Heart left ventricle (tissue), 16 donors: ENCODE results near the gene ZGLP1. TPM values are rescaled to one million over a fixed set of nuclear protein-coding genes. Genes with fewer than 3 reads are reported as not detected.

Source experiments
- ATAC-seq, 4 donors: fragments of 200-7000 bp; cut with Tn5 transposase; one replicate each; pipeline ENCODE4 v1.9.1; 2020 to 2022; ENCODE audit warnings: moderate library complexity in 4 of 4, mild to moderate bottlenecking in 3 of 4, moderate number of reproducible peaks in 1 of 4
- DNase-seq, 5 donors: peaks; one replicate each; pipeline ENCODE4 v3.0.0-alpha.2; 2020
- H3K27ac ChIP-seq, 12 donors: fragments of 200-600 bp; sonication (generic) in 4 of 12; one replicate each; pipeline versions ENCODE4 v1.5.0 to v1.8.0; 2016 to 2022; ENCODE audit warnings: mild to moderate bottlenecking in 2 of 12
- H3K27me3 ChIP-seq, 9 donors: fragments of 200-600 bp; sonication (generic) in 2 of 9; one replicate each; pipeline versions ENCODE4 v1.5.1 to v1.8.0; 2016 to 2022; ENCODE audit warnings: mild to moderate bottlenecking in 3 of 9
- H3K36me3 ChIP-seq, 9 donors: fragments of 200-600 bp; sonication (generic) in 2 of 9; one replicate each; pipeline versions ENCODE4 v1.5.0 to v1.8.0; 2018 to 2022; ENCODE audit warnings: mild to moderate bottlenecking in 2 of 9
- H3K4me1 ChIP-seq, 12 donors: fragments of 200-600 bp; sonication (generic) in 4 of 12; one replicate each; pipeline versions ENCODE4 v1.5.0 to v1.8.0; 2016 to 2022; ENCODE audit warnings: mild to moderate bottlenecking in 3 of 12
- H3K4me3 ChIP-seq, 12 donors: fragments of 200-600 bp; sonication (generic) in 4 of 12; one replicate each; pipeline versions ENCODE4 v1.5.0 to v1.8.0; 2017 to 2022; ENCODE audit warnings: mild to moderate bottlenecking in 9 of 12, moderate library complexity in 4 of 12
- H3K9me3 ChIP-seq, 12 donors: fragments of 200-600 bp; sonication (generic) in 4 of 12; one replicate each; pipeline versions ENCODE4 v1.5.0 to v1.8.0; 2016 to 2022; ENCODE audit warnings: mild to moderate bottlenecking in 1 of 12
- POLR2A ChIP-seq, 2 donors: fragments of 450-650 bp; IDR thresholded peaks; one replicate each; pipeline ENCODE4 v1.6.1; 2017; ENCODE audit warnings: antibody characterized with exemption in 2 of 2, mild to moderate bottlenecking in 2 of 2, moderate library complexity in 2 of 2
- WGBS, 4 donors: extraction: QIAGEN DNeasy Blood & Tissue Kit in 2 of 4; methylation state at CpG; one replicate each; pipeline versions ENCODE4 v1.1.5 to v1.1.7; 2013 to 2018; 5-methylcytosine and 5-hydroxymethylcytosine counted together
- intact Hi-C, 10 donors: fragments of 100-400 bp; cut with DNase I; formaldehyde crosslinking; loops; one replicate each; pipeline versions ENCODE4 v1.11.1 to v1.14.2; 2022
- polyA plus RNA-seq, 2 donors: library from polyadenylated mRNA; stranded (reverse); fragments of 200-250 nt; gene quantifications; one replicate each; pipeline ENCODE4 v1.2.3, GENCODE V29; 2013
- total RNA-seq, 9 donors: library from RNA; depleted of rRNA in 2 of 9; stranded (reverse); fragments of >200 nt in 2 of 9; fragmentation: NEBNext Ultra II Directional in 3 of 9; extraction: Animal tissue kit (Norgen Biotek cat#: 25700) in 3 of 9; gene quantifications; one replicate each; pipeline versions ENCODE4 v1.1.0 to v1.2.4, GENCODE V29; 2016 to 2023
- TF ChIP-seq, protein P1 (sequence below), 12 donors: fragments of 200-600 bp; sonication (generic) in 4 of 12; IDR thresholded peaks; one replicate each; pipeline versions ENCODE4 v1.5.0 to v1.8.0; 2018 to 2022; ENCODE audit warnings: antibody characterized with exemption in 12 of 12, mild to moderate bottlenecking in 5 of 12
- donor health status: ischemic (EF 13 %, LVEDD 7.1; RV severe dilation, severe dysfunction).
- donor health status: healthy with polysubstance abuse.
- donor health status: DM: no; HTN: yes; CAD: no.
- donor health status: DM: no; HTN: no; CAD: no.
- donor health status: ischemic (EF 25% LVEDD 6.9; RV normal size, moderate dysfunction).
- donor health status: ischemic (EF 25% LVEDD 5.7; RV mildly dilated, moderate dysfunction).
- donor health status: healthy.
- donor health status: DM: yes; HTN: yes; CAD: no.
- donor health status: ischemic (EF 35%, LVEDD 5.7; RV mildly dilated, moderate dysfunction).
- donor health status: nonischemic (EF 11% LVEDD 7.7; RV severe dilation, severe dysfunction).
- donor health status: DM: yes; HTN: yes; CAD: no.
- donor health status: PGD.
- donor health status: ischemic (EF 29% LVEDD 5.4; RV normal size, mild dysfunction).
- donor health status: nonischemic (EF 23%, LVEDD 6.1; RV moderate dilation, normal function).

The ZGLP1 gene
- total and polyA plus RNA-seq, 11 donors = 0.16 to 2.2 (median 1.1) TPM

DNA sequence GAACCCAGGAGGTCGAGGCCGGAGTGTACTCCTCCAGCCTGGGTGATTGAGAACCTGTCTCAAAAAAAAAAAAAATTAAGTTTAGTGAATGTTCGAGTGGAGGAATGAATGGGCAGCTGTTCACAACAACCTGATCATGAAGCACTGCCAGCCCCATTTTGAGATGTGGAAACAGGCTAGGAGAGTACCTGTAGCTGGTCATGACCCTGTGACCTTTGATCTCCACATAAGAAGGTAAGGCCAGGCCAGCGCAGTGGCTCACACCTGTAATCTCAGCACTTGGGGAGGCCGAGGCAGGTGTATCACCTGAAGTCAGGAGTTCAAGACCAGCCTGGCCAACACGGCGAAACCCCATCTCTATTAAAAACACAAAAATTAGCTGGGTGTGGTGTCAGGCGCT lies 16.1 kb upstream of the ZGLP1 start:
- peaks cover 2 to 100% (median 97%) of the 10 kb centered on the region in 9 donors for H3K36me3 ChIP-seq
- intact Hi-C loops = no loop called here
- H3K4me1 ChIP-seq = no peaks in the 10 kb centered on the region
- H3K4me3 ChIP-seq = no peak overlapping the region
- DNase-seq (no peak), ATAC-seq (no peak)
- TF ChIP-seq, protein P1, sequence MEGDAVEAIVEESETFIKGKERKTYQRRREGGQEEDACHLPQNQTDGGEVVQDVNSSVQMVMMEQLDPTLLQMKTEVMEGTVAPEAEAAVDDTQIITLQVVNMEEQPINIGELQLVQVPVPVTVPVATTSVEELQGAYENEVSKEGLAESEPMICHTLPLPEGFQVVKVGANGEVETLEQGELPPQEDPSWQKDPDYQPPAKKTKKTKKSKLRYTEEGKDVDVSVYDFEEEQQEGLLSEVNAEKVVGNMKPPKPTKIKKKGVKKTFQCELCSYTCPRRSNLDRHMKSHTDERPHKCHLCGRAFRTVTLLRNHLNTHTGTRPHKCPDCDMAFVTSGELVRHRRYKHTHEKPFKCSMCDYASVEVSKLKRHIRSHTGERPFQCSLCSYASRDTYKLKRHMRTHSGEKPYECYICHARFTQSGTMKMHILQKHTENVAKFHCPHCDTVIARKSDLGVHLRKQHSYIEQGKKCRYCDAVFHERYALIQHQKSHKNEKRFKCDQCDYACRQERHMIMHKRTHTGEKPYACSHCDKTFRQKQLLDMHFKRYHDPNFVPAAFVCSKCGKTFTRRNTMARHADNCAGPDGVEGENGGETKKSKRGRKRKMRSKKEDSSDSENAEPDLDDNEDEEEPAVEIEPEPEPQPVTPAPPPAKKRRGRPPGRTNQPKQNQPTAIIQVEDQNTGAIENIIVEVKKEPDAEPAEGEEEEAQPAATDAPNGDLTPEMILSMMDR (IDR thresholded peaks at IDR 0.05) = no peak
- no peaks in the 10 kb centered on the region for H3K27me3 ChIP-seq
- 90 to 94% (median 92%) methylated on average over 8 of the region's 8 CpGs for WGBS, 4 donors
- H3K27ac ChIP-seq = no peak overlapping the region
- H3K9me3 ChIP-seq = no peaks in the 10 kb centered on the region

DNA sequence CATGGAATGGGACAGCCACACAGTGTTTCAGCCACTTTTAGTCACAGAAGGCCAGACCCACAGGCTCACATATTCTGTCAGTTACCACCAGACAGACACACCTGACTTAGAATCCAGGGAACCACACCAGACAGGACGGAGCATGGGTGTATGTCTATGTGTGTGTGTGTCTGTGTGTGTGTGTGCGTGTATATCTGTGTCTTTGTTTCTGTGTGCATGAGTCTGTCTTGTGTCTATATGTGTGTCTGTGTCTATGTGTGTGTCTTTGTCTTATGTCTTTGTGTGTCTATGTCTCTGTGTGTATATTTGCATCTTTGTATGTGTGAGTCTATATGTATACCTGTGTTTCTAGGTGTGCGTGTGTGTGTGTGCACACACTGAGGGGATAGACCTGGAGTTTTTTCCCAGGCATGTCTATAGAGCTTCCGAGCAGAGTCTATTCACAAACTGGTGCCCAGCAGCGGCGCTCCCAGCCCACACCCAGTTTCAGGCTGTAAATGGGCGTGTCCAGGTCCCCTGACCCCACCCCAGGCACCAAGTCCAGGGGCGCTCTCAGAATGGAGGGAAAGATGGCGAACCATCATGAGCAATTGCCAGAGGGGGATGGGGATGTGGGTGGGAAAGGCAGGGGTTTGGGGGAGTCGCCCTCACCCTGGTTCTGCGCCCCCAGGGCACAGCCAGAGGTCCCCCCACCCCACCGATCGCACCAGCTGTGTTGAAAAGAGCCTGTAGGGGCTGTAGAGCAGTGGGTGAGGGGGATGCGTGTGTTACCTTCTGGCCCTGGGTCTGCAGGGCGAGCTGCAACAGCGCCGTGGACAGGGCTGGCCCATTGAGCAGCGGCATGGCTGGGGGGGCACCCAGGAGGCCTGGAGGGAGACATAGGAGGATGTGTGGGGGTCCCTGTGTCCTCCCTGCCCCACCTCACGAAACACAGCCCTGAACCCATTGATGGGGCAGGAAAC lies 12.5 kb upstream of the ZGLP1 start:
- no peak for TF ChIP-seq POLR2A (IDR thresholded peaks at IDR 0.05)
- TF ChIP-seq, protein P1 (IDR thresholded peaks at IDR 0.05) = no peak
- ATAC-seq (no peak), DNase-seq (no peak)
- H3K27me3 ChIP-seq = no peaks in the 10 kb centered on the region
- H3K9me3 ChIP-seq = no peaks in the 10 kb centered on the region
- peaks cover 2 to 100% (median 98%) of the 10 kb centered on the region in 9 donors for H3K36me3 ChIP-seq
- WGBS, 4 donors = 92 to 95% (median 94%) methylated on average over 12 to 19 of the region's 19 CpGs
- no peak overlapping the region for H3K27ac ChIP-seq
- no peak overlapping the region for H3K4me3 ChIP-seq
- no peaks in the 10 kb centered on the region for H3K4me1 ChIP-seq
- intact Hi-C loops = no loop called here

DNA sequence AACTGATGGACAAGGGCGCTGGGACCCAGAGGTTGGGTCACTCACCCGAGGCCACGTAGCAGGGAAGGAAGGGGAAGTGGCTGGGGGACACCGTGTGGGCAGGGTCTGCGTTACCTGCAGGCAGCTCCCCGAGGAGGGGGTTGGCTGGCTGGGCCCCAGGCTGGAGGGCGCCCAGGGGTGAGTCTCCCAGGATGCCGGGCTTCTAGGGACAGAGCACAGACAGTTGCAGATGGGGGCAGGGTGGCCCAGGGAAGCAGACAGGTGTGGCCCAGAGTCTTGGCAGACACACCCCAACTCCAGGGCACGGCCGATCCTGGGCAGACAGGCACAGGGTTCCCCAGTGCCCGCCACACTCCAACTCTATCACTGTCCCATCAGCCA lies 11.8 kb upstream of the ZGLP1 start:
- H3K36me3 ChIP-seq = peaks cover 2 to 100% (median 96%) of the 10 kb centered on the region in 9 donors
- H3K4me1 ChIP-seq = peaks cover 0 to 3% (median under 1%) of the 10 kb centered on the region in 12 donors
- intact Hi-C loops = no loop called here
- H3K27me3 ChIP-seq = no peaks in the 10 kb centered on the region
- no peak overlapping the region for H3K27ac ChIP-seq
- TF ChIP-seq, protein P1 (IDR thresholded peaks at IDR 0.05) = no peak
- no peak for TF ChIP-seq POLR2A (IDR thresholded peaks at IDR 0.05)
- H3K9me3 ChIP-seq = no peaks in the 10 kb centered on the region
- DNase-seq (no peak), ATAC-seq (no peak)
- no peak overlapping the region for H3K4me3 ChIP-seq
- 87 to 93% (median 92%) methylated on average over 9 to 11 of the region's 11 CpGs for WGBS, 4 donors

DNA sequence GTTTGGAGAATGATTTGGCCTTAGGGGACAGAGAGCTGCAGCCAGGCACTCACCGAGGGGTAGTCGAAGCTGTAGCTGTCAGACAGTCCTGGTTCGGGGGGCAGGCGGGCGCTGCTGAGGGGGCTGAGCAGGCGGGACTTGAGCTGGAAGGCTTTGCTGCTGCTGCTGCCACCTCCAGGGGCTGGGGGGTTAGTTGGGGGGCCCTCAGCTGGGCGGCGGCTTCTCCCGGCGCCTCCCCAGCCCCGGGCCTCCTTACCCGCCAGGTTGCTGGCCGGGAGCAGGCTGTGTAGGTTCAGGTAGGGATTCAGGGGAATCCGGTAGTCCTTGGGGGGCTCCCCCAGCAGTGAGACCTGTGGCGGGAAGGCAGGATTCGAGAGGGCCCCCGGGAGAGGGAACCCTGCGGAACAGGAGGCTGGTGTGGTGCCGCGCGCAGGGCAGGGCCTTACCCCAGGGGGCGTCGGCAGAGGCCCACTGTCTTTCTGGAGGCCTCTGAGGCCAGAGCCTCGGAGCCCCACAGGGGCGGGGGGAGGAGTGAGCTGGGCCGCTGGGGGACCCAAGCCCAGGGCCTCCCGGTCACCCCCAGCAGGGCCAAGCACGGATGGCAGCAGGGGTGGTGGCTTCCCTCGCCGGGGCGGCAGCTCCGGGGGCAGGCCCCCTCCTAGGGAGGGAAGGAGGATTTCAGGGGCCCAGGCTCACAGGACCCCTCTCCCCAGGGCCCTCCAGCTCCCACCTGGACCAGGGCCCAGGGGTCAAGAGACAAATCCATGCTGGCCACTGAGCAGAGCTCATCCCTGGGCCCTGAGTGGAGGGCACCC lies 11.2 kb upstream of the ZGLP1 start:
- Histone ChIP-seq H3K4me1 (peaks cover 0 to 9% (median 5%) of the 10 kb centered on the region in 12 donors), H3K36me3 (peaks cover 2 to 98% (median 90%) of the 10 kb centered on the region in 9 donors), H3K9me3 (no peaks in the 10 kb centered on the region), H3K4me3 (no peak overlapping the region), H3K27ac (no peak overlapping the region), H3K27me3 (no peaks in the 10 kb centered on the region)
- ATAC-seq (no peak), DNase-seq (no peak)
- intact Hi-C loops = no loop called here
- TF ChIP-seq, protein P1 (IDR thresholded peaks at IDR 0.05) = no peak
- TF ChIP-seq POLR2A (IDR thresholded peaks at IDR 0.05) = no peak
- WGBS, 4 donors = 93 to 96% (median 95%) methylated on average over 21 to 32 of the region's 32 CpGs
